Right lobe of liver (tissue), 6 donors: ENCODE results near the gene TBXAS1. TPM values are rescaled to one million over a fixed set of nuclear protein-coding genes. Genes with fewer than 3 reads are reported as not detected.

Experiments used
- ATAC-seq, 4 donors: fragments of 200-7000 bp; cut with Tn5 transposase; one replicate each; pipeline ENCODE4 v1.9.1; 2020; ENCODE audit warnings: mild to moderate bottlenecking in 4 of 4, moderate library complexity in 4 of 4
- DNase-seq, 3 donors: peaks; one replicate each; pipeline ENCODE4 v3.0.0-alpha.2; 2020
- H3K27ac ChIP-seq, 3 donors: fragments of 200-600 bp; one replicate each; pipeline ENCODE4 v1.8.0; 2022
- H3K27me3 ChIP-seq, 2 donors: fragments of 200-600 bp; one replicate each; pipeline ENCODE4 v1.8.0; 2022
- H3K36me3 ChIP-seq, 4 donors: fragments of 200-600 bp; sonication (generic) in 1 of 4; one replicate each; pipeline versions ENCODE4 v1.5.1 to v1.8.0; 2017 to 2022; ENCODE audit warnings: control low read depth in 1 of 4
- H3K4me1 ChIP-seq, 4 donors: fragments of 200-600 bp; sonication (generic) in 1 of 4; one replicate each; pipeline versions ENCODE4 v1.5.1 to v1.8.0; 2017 to 2022; ENCODE audit warnings: control low read depth in 1 of 4
- H3K4me3 ChIP-seq, 3 donors: fragments of 200-600 bp; one replicate each; pipeline ENCODE4 v1.8.0; 2022
- H3K9me3 ChIP-seq, 4 donors: fragments of 200-600 bp; sonication (generic) in 1 of 4; one replicate each; pipeline versions ENCODE4 v1.5.1 to v1.8.0; 2017 to 2022; ENCODE audit warnings: control low read depth in 1 of 4
- CTCF ChIP-seq, 4 donors: fragments of 200-600 bp in 3 of 4; fragments of 450-650 bp in 1 of 4; IDR thresholded peaks; one replicate each; pipeline versions ENCODE4 v1.5.1 to v1.8.0; 2016 to 2022; ENCODE audit warnings: antibody characterized with exemption in 4 of 4, mild to moderate bottlenecking in 2 of 4
- POLR2A ChIP-seq: fragments of 450-650 bp; IDR thresholded peaks from one replicate; pipeline ENCODE4 v1.6.1; 2017; ENCODE audit warnings: antibody characterized with exemption, mild to moderate bottlenecking
- WGBS: methylation state at CpG from one replicate; pipeline ENCODE4 v1.1.6; 2018; ENCODE audit warnings: low coverage, low lambda C conversion rate; ENCODE audit not compliant: insufficient coverage; ENCODE audit errors: missing lambda C conversion rate; 5-methylcytosine and 5-hydroxymethylcytosine counted together
- intact Hi-C, 2 donors: fragments of 100-400 bp; cut with DNase I; formaldehyde crosslinking; loops; one replicate each; pipeline versions ENCODE4 v1.11.2 to v1.14.1; 2022
- total RNA-seq, 6 experiments: library from RNA; depleted of rRNA in 2 of 6; stranded (reverse); fragments of >200 nt in 2 of 6; fragmentation: NEBNext Ultra II Directional in 3 of 6; extraction: Animal tissue kit (Norgen Biotek cat#: 25700) in 3 of 6; gene quantifications; one replicate each; pipeline versions ENCODE4 v1.1.0 to v1.2.4, GENCODE V29; 2016 to 2023
- donor health status: DM: no; HTN: yes; CAD: no.
- donor health status: DM: no; HTN: no; CAD: no.
- donor health status: DM: no; HTN: no; CAD: no.
- donor health status: DM: no; HTN: yes; CAD: no.
- donor health status: DM: no; HTN: yes; CAD: no.

The TBXAS1 gene
- total RNA-seq, 6 experiments from 2014 or later = 7.6 to 15.6 (median 12.2) TPM

GRCh38 chr7:139990571-139991268 is 161.7 kb downstream of the TBXAS1 start:
- WGBS = 92% methylated on average over 10 of the region's 22 CpGs
- intact Hi-C loops = loop anchor here (10.0 kb wide), 3 partner anchors 206 to 376 kb away; no protein-coding TSS in a partner anchor

DNA sequence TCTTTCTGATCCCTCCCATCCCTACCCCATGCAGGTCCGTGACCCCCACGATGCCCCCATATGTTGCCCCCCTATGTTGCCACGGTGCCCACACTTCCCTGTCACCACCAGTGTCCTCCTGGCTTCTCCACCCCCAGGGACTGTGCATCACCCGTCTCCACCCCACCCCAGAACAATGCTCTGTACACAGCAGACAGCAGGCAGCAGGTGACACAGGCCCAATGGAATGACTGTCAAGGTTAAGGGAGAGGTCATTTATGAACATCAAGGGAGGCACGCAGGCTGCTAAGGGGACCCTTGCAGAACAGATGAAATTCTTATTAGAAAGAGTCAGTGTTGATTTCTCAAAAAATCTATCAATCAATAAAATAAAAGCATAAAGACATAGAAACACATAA is 162.2 kb downstream of the TBXAS1 start:
- WGBS = 76% methylated on average over 5 of the region's 5 CpGs
- H3K4me3 ChIP-seq = no peak overlapping the region
- H3K27ac ChIP-seq = no peak overlapping the region
- H3K4me1 ChIP-seq = no peaks in the 10 kb centered on the region
- no peaks in the 10 kb centered on the region for H3K36me3 ChIP-seq
- H3K27me3 ChIP-seq = no peaks in the 10 kb centered on the region
- H3K9me3 ChIP-seq = no peaks in the 10 kb centered on the region
- no peak for ATAC-seq
- TF ChIP-seq POLR2A (no peak), CTCF (IDR thresholded peaks at IDR 0.05) (no peak)
- no peak for DNase-seq
- intact Hi-C loops = loop anchor here (10.0 kb wide), 3 partner anchors 206 to 376 kb away; no protein-coding TSS in a partner anchor

More at GRCh38 chr7:139990571-139991268, 161.7 kb downstream of the TBXAS1 start:
- no peak overlapping the region for H3K4me3 ChIP-seq
- no peaks in the 10 kb centered on the region for H3K36me3 ChIP-seq
- no peaks in the 10 kb centered on the region for H3K27me3 ChIP-seq
- H3K27ac ChIP-seq = no peak overlapping the region
- DNase-seq (no peak), ATAC-seq (no peak)
- H3K4me1 ChIP-seq = no peaks in the 10 kb centered on the region
- no peak for TF ChIP-seq CTCF (IDR thresholded peaks at IDR 0.05)
- no peak for TF ChIP-seq POLR2A
- no peaks in the 10 kb centered on the region for H3K9me3 ChIP-seq

- WGBS = 88% methylated on average over 1 of the region's 6 CpGs
Measured at GRCh38 chr7:139991911-139992310, 162.8 kb downstream of the TBXAS1 start.

GRCh38 chr7:139992353-139993044 is 163.4 kb downstream of the TBXAS1 start:
- no peak for DNase-seq
- TF ChIP-seq CTCF (IDR thresholded peaks at IDR 0.05) = no peak
- no peak for TF ChIP-seq POLR2A
- ATAC-seq = no peak

More at GRCh38 chr7:139991911-139992310, 162.8 kb downstream of the TBXAS1 start:
- no peaks in the 10 kb centered on the region for H3K27me3 ChIP-seq
- H3K36me3 ChIP-seq = no peaks in the 10 kb centered on the region
- DNase-seq = no peak
- ATAC-seq = no peak
- no peaks in the 10 kb centered on the region for H3K4me1 ChIP-seq
- TF ChIP-seq POLR2A (no peak), CTCF (IDR thresholded peaks at IDR 0.05) (no peak)
- H3K4me3 ChIP-seq = no peak overlapping the region
- intact Hi-C loops = loop anchor here (10.0 kb wide), 3 partner anchors 207 to 377 kb away; no protein-coding TSS in a partner anchor
- H3K27ac ChIP-seq = no peak overlapping the region
- no peaks in the 10 kb centered on the region for H3K9me3 ChIP-seq

More at GRCh38 chr7:139992353-139993044, 163.4 kb downstream of the TBXAS1 start:
- Histone ChIP-seq H3K27me3 (no peaks in the 10 kb centered on the region), H3K36me3 (no peaks in the 10 kb centered on the region), H3K27ac (no peak overlapping the region), H3K9me3 (no peaks in the 10 kb centered on the region), H3K4me3 (no peak overlapping the region), H3K4me1 (no peaks in the 10 kb centered on the region)
- intact Hi-C loops = loop anchor here (10.0 kb wide), 3 partner anchors 208 to 378 kb away; no protein-coding TSS in a partner anchor
- 80% methylated on average over 13 of the region's 14 CpGs for WGBS
